IPS DF 4.7 (cell line): ENCODE data around the gene DDX11.
"Not testable (repeated sequence)": the region's sequence is repeated elsewhere in the genome, so short reads cannot be mapped to it uniquely, and the experiment has no call there.

ENCODE experiments used
- DNase-seq: peaks from one replicate; pipeline ENCODE4 v3.0.0-alpha.2; 2013; ENCODE audit warnings: low spot score; ENCODE audit errors: extremely low read depth

Gene DDX11

DNA sequence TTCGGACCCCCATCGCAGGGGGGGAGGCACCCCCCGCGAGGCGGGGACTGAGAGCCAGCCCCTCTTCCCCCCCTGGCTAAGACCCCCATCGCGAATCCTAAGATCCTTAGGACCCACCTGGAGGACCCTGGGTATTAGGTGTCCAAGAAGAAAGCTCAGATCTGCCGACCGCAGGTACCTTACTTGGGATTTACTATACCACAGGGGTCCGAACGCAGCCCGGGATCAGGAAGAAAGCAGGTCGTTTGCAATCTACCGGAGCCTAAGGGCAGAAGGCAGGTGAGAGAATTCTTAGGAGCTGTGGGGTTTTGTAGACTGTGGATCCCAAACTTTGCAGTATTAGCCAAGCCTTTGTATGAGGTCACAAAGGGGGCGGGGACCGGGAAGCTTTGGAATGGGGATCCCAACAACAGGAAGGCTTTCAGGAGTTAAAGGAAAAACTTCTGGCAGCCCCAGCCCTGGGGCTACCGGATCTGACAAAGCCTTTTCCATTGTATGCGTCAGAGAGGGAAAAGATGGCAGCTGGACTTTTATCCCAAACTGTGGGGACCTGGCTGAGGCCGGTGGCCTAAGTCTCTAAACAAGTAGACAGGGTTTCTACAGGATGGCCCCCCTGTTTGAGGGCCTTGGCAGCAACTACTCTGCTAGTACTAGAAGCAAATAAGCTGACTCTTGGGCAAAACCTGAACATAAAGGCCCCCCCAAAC lies 47.5 kb downstream of the DDX11 start:
- not testable (repeated sequence) for DNase-seq

DNA sequence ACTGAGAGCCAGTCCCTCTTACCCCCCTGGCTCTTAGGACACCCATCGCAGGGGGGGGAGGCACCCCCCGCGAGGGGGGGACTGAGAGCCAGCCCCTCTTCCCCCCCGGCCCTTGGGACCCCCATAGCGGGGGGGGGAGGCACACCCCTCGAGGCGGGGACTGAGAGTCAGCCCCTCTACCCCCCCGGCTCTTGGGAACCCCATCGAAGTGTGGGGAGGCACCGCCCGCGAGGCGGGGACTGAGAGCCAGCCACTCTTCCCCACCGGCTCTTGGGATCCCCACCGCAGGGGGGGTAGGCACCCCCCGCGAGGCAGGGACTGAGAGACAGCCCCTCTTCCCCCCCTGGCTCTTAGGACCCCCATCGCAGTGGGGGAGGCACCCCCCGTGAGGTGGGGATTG lies 48.8 kb downstream of the DDX11 start:
- no peak for DNase-seq

DNA sequence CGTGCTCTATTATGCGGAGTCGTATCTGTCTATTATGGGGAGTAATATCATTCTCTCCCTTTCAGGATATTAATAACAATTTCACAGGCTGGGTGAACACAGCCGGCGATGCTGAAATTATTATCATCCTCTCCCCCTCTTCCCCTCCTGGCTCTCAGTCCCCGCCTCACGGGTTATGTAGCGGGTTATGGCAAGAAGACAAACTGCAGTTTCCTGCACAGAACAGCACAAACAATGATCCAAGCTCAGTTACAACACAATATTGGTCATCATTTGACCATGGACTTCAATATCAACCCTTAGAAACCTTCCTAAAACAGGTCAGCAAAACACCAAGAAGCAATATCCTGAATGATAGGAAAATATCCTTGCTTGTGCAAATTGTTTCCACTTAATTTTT lies 50.5 kb downstream of the DDX11 start:
- not testable (repeated sequence) for DNase-seq

DNA sequence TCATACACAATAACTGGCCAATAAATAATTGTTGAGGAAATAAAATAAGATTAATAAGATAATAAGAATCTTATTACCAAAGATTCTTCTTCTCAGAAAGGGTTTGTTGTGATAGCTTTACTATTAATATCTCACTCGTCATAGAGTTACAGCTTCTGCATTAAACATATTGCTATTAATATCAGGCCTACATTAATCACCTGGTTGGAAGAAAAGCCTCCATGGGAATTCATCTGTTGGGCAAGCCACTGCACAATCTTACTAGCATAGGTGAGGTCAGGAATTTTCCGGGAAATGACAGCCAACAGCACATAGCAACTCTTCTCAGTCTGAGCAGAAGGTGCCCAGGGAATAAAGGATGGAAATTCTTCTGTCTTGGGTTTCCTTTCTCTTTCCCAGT lies 51.5 kb downstream of the DDX11 start:
- DNase-seq = not testable (repeated sequence)

DNA sequence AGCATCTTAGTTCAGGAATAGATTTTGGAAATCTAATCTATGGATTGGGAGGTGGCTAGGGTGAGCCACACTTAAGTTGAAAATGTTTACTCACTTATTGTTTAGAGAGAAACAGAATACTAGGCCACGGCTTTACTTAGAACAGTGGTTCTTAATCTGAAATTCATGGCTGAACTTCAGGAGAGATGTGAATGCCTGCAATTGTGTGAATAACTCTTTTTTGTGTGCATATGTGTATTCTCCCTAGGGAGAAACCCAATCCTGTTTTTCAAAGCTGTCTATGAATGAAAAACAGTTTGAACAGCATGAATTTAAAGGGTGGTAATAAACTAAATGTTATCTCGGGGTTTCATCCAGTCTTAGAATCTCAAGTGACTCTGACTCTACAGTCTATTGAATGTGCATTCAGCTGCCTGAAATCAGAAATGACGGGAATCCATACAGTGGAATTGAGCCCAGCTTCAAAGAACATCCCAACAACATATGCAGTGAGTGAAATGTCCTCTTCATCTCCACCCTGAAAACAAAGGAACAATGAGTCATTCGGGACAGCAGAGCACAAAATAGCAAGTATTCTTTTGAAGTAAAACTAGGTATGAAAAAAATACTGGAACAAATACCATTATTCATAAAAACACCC lies 53.7 kb downstream of the DDX11 start:
- DNase-seq = not testable (repeated sequence)

DNA sequence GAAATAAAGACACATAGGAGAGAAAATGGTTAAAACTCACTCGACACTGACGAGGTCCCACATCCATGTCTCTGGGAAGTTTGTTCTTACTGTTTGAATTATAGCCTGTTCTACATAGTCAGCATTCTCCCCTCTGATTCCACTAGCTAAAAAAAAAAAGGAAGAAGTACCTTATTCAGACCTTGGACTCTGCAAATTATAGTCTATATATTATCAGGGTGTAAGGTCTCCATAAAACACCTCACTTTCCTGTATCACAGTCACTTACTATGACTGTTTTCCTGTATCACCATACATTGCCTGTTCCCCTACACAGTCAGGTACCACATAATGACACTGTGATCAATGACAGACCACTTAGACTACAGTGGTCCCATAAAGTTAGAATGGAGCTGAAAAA lies 62.9 kb downstream of the DDX11 start:
- DNase-seq = not testable (repeated sequence)

DNA sequence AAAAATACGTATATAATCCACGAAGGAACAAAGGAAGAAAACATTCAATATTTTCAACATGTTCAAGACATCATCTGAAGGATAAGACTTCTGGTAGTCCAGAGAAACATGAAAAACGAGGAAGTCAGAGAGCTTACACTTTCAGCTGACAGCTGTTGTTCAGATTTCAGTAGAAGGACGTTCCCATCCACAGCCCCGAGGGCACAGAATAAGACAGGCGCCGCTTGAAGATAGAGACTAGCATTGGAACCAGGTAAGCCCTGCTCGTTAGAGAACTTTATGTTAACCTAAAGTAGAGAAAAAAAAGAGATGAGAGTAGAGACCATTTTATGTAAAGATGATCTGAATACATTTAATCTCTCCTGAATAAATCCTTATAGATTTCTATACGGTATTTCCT lies 71.1 kb downstream of the DDX11 start:
- not testable (repeated sequence) for DNase-seq

DNA sequence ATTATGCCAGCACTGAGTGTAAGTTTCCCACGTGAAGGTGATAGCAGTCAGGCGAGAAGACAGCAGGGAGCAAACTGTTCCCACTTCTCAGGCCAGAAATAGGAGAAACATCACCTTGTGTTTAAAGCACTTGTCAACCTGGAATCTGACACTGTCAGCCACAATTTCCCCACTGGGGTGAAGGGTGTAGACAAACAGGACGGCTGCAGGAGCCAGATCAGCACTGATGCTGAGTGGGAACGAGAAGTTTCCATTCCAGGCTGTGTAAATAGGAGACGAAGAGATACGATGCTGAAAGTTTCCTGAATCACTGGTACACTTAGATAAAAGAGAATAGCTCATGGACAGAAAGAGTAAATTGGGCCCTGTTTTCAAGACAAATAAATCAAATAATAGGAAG lies 71.6 kb downstream of the DDX11 start:
- not testable (repeated sequence) for DNase-seq

DNA sequence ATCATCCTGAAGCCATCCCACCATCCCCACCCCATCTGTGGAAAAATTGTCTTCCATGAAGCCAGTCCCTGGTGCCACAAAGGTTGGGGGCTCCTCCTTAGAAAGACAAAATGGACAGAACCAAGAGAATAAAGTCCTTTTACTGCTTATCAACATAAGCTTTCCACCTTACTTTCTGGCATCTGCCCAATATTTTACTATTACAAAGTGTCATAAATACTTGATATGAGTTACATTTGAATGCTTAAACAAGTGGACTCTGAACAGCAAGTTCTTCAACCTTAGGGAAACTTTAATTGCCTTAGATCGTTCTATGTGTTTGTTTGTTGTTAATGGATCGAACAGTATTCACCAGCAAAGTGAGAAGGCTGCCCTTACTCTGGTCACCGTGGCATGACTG lies 73.8 kb downstream of the DDX11 start:
- not testable (repeated sequence) for DNase-seq

DNA sequence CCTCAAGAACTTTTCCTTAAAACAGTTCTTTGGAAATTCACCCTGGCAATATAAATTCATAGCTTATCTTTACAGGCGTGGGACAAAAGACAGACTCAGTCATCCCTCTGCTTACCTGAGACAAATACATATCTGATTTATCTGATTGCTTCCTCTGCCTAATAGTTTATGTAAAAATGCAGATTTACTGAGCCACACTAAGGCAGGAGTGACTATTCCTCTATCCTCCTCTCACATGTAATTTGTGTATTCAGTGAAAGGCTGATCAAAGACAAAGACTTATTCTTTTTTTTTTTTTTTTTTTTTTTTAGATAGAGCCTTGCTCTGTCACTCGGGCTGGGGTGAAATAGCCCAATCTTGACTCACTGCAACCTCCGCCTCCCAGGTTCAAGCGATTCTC lies 77.1 kb downstream of the DDX11 start:
- DNase-seq = not testable (repeated sequence)
